Pancreas (tissue), 10 donors: ENCODE data around the gene MRPL19. TPM values are rescaled to one million over a fixed set of nuclear protein-coding genes. Genes with fewer than 3 reads are reported as not detected.
"Not testable (repeated sequence)": the region's sequence is repeated elsewhere in the genome, so short reads cannot be mapped to it uniquely, and the experiment has no call there.

Source experiments
- ATAC-seq, 4 donors: fragments of 200-7000 bp; cut with Tn5 transposase; one replicate each; pipeline versions ENCODE4 v1.8.0 to v1.9.1; 2020; ENCODE audit warnings: mild to moderate bottlenecking in 4 of 4, moderate library complexity in 4 of 4
- DNase-seq, 6 donors: peaks; one replicate each; pipeline ENCODE4 v3.0.0-alpha.2; 2020
- FAIRE-seq: peaks from 2 replicates; lab custom pipeline; 2012; peaks lifted over from hg19 to GRCh38; lab: Jason Lieb, UNC
- H3K27ac ChIP-seq, 4 donors: fragments of 200-600 bp; sonication (generic); 1 replicate in 3 of 4; 2 replicates in 1 of 4; pipeline versions ENCODE4 v1.5.0 to v1.8.0; 2020
- H3K27me3 ChIP-seq, 4 donors: fragments of 200-600 bp; one replicate each; pipeline ENCODE4 v1.8.0; 2021
- H3K36me3 ChIP-seq, 3 donors: fragments of 200-600 bp; sonication (generic) in 1 of 3; one replicate each; pipeline versions ENCODE4 v1.5.0 to v1.8.0; 2020 to 2021
- H3K4me1 ChIP-seq, 3 donors: fragments of 200-600 bp; one replicate each; pipeline ENCODE4 v1.8.0; 2021
- H3K4me3 ChIP-seq, 4 donors: fragments of 200-600 bp; sonication (generic) in 2 of 4; one replicate each; pipeline versions ENCODE4 v1.5.0 to v1.8.0; 2020 to 2021
- H3K9me3 ChIP-seq, 4 donors: fragments of 200-600 bp; one replicate each; pipeline ENCODE4 v1.8.0; 2021
- CTCF ChIP-seq, 4 donors: fragments of 200-600 bp; sonication (generic) in 3 of 4; IDR thresholded peaks; one replicate each; pipeline versions ENCODE4 v1.5.0 to v1.8.0; 2021; ENCODE audit warnings: antibody characterized with exemption in 4 of 4
- WGBS, 2 donors: extraction: QIAGEN DNeasy Blood & Tissue Kit; methylation state at CpG; one replicate each; pipeline ENCODE4 v1.1.7; 2013; 5-methylcytosine and 5-hydroxymethylcytosine counted together
- intact Hi-C, 3 donors: fragments of 100-400 bp; cut with DNase I; formaldehyde crosslinking; loops; one replicate each; pipeline versions ENCODE4 v1.11.1 to v1.14.2; 2022
- polyA plus RNA-seq, 2 donors: library from polyadenylated mRNA; stranded (reverse); fragments of 200-250 nt; gene quantifications; one replicate each; pipeline ENCODE4 v1.2.3, GENCODE V29; 2013
- total RNA-seq, 6 donors: library from RNA; stranded (reverse); fragmentation: NEBNext Ultra II Directional in 4 of 6; extraction: Animal tissue kit (Norgen Biotek cat#: 25700) in 4 of 6; gene quantifications; one replicate each; pipeline versions ENCODE4 v1.2.1 to v1.2.4, GENCODE V29; 2021 to 2023
- donor health status: healthy with polysubstance abuse.
- donor health status: DM: no; HTN: no; CAD: no; lungs with moderate emphysema.
- donor health status: DM: no; HTN: no; CAD: no.
- donor health status: control.
- donor health status: control.
- donor health status: Bipolar disorder and iron deficiency.
- donor health status: DM: yes; HTN: yes; CAD: no.
- donor health status: DM: no; HTN: no; CAD: no.
- donor health status: DM: no; HTN: no; CAD: no.
- donor health status: DM: yes; HTN: yes; CAD: no.

The MRPL19 gene
- total and polyA plus RNA-seq, 8 donors = 7.5 to 28.5 (median 18.8) TPM

- H3K27ac ChIP-seq = no peak overlapping the region
- no peaks in the 10 kb centered on the region for H3K27me3 ChIP-seq
- ATAC-seq = no peak
- no peak overlapping the region for H3K4me3 ChIP-seq
- DNase-seq = no peak
- TF ChIP-seq CTCF (IDR thresholded peaks at IDR 0.05) = no peak
- H3K4me1 ChIP-seq = no peaks in the 10 kb centered on the region
- H3K9me3 ChIP-seq = no peaks in the 10 kb centered on the region
- FAIRE-seq = no peak
- peaks cover 0 to 52% (median 23%) of the 10 kb centered on the region in 3 donors for H3K36me3 ChIP-seq
- intact Hi-C loops = no loop called here
Measured at GRCh38 chr2:75657798-75658197, 11.2 kb downstream of the MRPL19 start.

GRCh38 chr2:75666911-75667310, 20.3 kb downstream of the MRPL19 start:
- intact Hi-C loops = no loop called here
- Histone ChIP-seq H3K27ac (no peak overlapping the region), H3K9me3 (no peaks in the 10 kb centered on the region), H3K4me1 (no peaks in the 10 kb centered on the region), H3K36me3 (no peaks in the 10 kb centered on the region), H3K27me3 (no peaks in the 10 kb centered on the region), H3K4me3 (no peak overlapping the region)
- TF ChIP-seq CTCF (IDR thresholded peaks at IDR 0.05) = no peak
- no peak for ATAC-seq
- FAIRE-seq = no peak
- no peak for DNase-seq
- 44 to 48% methylated on average over 6 of the region's 6 CpGs for WGBS, 2 donors

- no peaks in the 10 kb centered on the region for H3K9me3 ChIP-seq
- FAIRE-seq (no peak), DNase-seq (no peak), ATAC-seq (no peak)
- H3K36me3 ChIP-seq = peaks cover 0 to 4% (median 0%) of the 10 kb centered on the region in 3 donors
- WGBS, 2 donors = 68% methylated on average over 2 of the region's 2 CpGs
- peak overlapping the region in 2 of 4 donors; percentile 13 to 20 for H3K27ac ChIP-seq
- no peak overlapping the region for H3K4me3 ChIP-seq
- TF ChIP-seq CTCF (IDR thresholded peaks at IDR 0.05) = no peak
- intact Hi-C loops = no loop called here
- no peaks in the 10 kb centered on the region for H3K27me3 ChIP-seq
- H3K4me1 ChIP-seq = no peaks in the 10 kb centered on the region
Measured at GRCh38 chr2:75667884-75668283, 21.3 kb downstream of the MRPL19 start.

GRCh38 chr2:75675423-75675822, 28.8 kb downstream of the MRPL19 start:
- H3K4me1 ChIP-seq, DNase-seq, H3K27me3 ChIP-seq, H3K36me3 ChIP-seq, FAIRE-seq, H3K9me3 ChIP-seq, H3K4me3 ChIP-seq, ATAC-seq, H3K27ac ChIP-seq, intact Hi-C loops: not testable (repeated sequence)
- 74 to 86% methylated on average over 4 of the region's 4 CpGs for WGBS, 2 donors

- intact Hi-C loops = no loop called here
- Histone ChIP-seq H3K36me3 (peaks cover 0 to 5% (median 0%) of the 10 kb centered on the region in 3 donors), H3K9me3 (no peaks in the 10 kb centered on the region), H3K27ac (no peak overlapping the region), H3K4me3 (no peak overlapping the region), H3K4me1 (peaks cover 0 to 4% (median 0%) of the 10 kb centered on the region in 3 donors), H3K27me3 (no peaks in the 10 kb centered on the region)
- no peak for ATAC-seq
- DNase-seq = no peak
- 89 to 91% methylated on average over 3 of the region's 3 CpGs for WGBS, 2 donors
- TF ChIP-seq CTCF (IDR thresholded peaks at IDR 0.05) = no peak
- FAIRE-seq = no peak
Measured at GRCh38 chr2:75675908-75676307, 29.3 kb downstream of the MRPL19 start.
